ENCODE results near the gene LMF1.
"Not testable (repeated sequence)": the region's sequence is repeated elsewhere in the genome, so short reads cannot be mapped to it uniquely, and the experiment has no call there.

The LMF1 gene

DNA sequence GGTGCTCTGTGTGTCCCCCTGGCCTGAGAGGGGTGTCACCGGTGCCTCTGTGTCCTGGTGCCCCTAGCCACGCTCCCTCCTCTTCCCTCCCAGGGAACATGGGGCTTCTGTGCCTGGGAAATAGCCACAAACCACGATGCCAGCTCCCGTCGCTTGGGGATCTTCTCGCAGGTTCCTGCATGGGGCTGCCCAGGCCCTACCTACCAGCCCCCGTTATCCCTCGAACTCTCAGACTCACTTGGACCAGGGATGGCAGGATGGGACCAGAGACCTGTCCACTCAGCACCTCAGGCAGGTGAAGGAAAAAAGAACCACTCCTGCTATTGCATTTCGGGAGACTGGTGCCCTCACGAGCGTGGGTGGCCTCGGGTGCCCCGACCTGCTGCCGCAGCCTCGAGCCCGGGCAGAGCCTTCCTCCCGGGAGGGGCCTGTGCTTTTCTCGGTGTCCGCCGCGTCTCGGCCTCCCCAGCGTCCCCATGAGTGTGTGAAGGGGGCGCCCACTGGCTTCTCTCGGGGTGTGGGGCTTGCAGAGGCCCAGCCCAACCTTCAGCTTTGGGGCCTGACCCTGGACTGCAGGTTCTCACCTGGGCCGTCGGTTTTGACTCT lies 129.2 kb downstream of the LMF1 start:
- no peak for DNase-seq

DNA sequence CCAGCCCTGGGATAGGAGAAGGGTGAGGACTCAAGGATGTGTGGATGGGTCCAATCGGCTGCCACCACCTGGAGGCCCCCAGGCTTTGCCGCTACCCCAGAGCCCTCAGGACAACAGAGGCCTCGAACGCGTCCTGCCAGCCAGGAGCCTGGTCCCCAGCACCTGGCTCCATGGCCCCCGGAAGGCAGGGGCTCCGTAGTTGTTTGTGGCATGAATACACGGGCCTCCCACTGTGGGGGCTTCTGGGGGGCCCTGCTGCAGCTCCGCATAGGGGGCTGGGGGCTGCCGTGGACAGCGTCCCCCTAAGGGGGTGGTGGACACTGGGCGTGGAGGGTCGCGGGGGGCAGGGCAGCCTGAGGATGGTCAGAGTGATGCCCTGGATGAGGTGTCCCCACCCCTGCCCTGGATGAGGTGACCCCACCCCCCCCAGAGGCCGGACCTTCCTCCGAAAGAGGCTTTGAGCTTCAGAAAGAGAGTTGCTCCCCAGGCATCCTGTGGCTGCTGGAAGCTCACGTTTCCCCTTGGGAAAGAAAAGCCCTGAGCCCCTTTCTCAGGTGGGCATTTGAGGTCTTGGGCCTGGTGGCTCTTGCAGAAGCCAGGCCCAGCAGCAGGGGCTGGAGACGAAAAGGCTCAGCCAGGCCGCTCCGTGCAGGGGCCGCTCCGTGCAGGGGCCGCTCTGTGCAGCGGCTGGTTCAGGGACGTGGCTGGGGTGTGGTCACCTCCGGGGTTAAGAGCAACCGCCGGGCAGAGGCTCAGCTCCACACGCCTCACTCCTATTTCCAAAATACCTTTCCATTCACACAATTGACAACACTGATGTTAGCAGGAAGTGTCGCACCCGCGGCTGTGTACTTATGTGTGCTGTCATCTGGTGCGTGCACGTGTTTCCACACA lies 130.0 kb downstream of the LMF1 start:
- DNase-seq = no peak

DNA sequence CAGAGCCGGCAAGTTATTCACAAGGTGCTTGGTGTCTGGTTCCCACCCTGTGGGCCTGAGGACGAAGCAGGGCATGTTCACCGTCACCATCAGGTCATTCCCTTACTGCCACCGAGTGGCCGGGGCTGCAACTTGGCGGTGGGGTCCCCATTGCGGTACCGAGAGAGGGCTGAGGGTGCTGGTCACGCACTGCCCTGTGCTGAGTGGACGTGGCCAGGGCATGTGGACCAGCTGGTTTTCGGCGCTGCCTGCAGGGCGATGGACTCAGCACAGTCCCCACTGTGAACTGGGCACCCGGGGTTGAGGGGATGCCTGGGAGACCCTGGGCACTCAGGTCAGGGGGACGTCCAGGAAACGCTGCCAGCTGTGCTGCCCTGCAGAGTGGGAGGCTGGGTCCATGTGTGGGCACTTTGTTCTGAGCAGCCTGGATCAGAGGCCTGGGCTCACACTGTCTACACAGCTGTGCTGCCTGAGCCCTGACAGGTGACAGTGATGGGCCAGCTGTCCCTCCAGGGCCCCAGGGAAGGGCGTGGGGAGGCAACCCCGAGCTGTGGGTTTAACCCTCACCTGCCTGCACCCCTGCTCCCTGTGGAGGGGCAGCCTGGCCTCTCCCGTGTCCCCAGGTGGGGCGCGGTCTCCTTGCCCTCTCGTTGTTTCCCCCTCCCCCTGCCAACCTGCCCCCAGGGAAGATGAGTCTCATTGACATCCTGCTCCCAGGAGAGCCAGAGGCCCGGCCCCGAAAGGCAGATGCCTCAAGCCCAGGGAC lies 131.0 kb downstream of the LMF1 start:
- no peak for DNase-seq

DNA sequence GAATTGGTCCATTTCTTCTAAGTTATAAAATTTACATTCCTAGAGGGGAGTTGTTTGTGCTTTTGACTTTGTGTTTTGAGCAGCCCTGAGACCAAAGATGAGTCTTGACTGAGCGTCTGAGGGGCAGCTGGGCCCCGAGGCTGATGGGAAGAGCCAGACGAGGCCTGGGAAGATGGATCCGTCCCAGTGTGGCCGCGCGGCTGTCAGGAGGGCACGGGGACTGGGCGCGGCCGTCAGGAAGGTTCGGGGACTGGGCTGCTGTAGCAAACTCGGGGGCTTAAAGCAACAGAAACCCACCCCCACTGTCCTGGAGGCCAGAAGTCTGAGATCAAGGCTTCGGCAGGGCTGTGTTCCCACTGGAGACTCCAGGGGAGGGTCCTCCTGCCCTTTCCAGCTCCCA lies 132.0 kb downstream of the LMF1 start:
- no peak for DNase-seq

DNA sequence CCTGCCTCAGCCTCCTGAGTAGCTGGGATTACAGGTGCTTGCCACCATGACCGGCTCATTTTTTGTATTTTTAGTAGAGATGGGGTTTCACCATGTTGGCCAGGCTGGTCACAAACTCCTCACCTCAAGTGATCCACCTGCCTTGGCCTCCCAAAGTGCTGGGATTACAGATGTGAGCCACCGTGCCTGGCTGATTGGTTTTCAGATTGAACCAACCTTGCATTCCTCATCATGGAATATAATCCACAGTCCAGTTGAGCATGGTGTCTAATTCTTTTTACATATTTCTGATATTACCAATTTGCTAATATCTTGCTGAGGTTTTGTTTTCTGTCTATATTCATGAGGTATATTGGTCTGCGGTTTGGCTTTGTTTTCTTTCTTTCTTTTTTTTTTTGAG lies 134.0 kb downstream of the LMF1 start:
- not testable (repeated sequence) for DNase-seq

DNA sequence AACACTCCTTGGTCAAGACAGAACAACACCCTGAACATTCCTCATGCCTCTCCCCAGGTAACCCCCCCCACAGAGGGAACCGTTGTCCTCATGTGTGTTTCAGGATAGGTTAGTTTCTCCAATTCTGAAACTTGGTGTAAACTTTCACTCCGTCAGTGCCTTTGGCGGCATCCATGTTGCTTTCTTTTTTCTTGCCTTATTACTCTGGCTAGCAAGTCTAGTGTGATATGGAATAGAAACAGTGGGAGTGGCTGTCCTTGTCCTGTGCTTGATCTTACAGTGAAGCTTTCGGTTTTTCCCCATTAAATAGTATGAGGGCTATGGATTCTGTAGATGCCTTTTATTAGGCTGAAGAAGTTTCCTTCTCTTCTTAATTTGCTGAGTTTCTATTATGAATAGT lies 134.6 kb downstream of the LMF1 start:
- DNase-seq = no peak

DNA sequence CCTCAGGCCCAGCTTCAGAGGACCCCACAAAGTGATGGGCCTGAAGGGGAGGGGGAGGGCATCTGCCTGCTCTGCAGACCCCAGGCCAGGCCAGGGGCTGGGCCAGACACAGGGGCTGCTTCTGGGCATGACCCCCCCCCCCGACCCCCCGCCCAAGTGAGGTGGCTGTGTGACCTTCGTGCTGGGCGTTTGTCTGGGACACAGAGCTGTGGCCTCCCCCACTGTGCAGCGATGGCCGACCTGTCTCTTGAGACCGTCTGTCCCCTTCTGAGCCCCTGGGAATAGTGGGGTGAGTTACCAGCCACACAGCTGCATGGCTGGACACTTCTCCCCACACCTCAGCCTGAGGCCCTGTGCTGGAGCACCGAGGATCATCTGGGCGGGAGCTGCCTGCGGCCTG lies 135.4 kb downstream of the LMF1 start:
- no peak for DNase-seq

DNA sequence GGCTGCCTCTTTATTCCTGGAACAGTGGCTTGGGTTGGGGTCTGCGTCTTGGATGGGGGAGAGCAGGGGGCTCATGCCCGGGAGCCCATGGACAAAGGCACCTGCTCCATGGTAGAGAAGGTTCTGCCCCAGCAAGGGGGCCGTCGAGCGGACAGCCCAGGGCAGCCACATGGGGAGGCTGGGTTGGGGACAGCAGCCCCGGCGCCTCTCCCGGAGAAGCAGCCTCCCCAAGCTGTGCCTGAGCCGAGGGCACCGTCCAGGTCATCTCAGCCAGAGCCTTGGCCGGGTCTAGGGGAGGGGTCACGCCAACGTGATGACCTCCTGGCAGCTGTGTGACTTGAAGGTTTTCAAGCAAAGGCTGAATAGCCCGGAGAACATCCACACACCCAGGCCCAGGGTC lies 137.4 kb downstream of the LMF1 start:
- DNase-seq = no peak

DNA sequence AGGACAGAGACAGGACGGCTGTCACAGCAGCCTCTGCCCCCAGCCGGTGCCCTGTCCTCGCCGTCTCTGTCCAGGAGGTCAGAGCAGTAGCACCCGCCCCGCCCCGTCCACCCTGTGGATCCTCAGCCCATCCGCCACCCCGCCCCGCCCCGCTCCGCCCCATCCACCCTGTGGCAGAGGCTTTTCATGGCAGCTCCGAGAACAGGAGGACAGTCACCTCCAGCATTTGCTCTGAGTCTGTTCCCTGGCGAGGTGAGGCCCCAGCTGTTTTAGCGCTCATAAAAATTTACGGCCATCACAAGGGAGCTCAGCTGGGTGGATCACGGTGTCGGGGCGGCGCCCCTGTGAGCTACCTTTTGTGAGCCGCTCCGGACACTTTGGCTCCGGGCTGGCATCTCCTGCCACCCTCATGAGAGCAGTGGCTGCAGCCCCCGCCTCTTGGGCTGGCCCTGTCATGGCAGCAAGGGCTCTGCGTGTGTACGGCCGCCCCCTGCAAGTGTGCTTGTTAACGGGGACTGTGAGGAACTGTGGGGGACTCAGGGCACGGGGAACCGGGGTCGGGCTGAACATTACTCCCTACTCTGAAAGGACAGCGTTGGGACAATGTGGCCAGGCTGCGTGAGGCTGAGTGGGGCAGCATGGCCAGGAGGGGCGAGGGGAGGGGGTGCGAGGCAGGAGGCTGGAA lies 138.0 kb downstream of the LMF1 start:
- no peak for DNase-seq

DNA sequence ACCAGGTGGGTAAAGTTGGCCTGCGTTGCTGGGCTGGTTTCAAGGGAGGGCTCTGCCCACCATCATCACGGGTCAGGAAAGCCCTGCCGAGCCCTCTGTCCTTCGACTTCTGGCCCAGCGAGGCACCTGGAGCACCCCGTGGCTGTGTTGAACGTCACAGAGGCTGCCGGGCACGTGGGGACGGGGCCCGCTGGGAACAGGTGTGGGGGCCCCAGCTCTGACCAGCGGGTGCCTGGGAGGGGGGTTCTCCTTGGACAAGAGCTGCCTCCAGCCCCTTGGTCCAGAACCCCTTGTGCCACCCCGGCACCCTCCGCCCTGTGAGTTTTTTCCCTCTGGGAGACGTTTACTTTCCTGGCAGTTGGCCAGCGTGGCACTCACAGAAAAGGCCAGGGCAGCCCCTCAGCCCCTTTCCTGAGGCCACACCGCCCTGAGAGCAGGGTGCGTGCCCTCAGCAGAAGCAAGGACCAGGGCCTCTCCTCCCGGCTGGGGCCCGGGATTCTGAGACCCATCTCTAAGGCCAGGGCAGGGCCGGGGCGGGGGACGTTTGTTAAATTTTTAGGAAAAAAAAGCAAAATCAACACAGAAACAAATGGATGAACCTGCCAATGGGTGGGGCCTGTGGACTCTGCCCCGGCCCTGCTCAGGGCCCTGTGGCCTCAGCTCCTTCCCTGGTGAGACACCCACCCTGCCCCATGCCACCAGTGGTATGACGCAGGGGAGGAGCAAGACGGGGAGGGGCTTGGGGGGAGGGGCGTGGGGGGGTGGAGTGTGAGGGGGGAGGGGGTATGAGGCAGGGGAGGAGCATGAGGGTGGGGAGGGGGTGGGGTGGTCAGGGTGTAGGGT lies 139.0 kb downstream of the LMF1 start:
- no peak for DNase-seq

DNA sequence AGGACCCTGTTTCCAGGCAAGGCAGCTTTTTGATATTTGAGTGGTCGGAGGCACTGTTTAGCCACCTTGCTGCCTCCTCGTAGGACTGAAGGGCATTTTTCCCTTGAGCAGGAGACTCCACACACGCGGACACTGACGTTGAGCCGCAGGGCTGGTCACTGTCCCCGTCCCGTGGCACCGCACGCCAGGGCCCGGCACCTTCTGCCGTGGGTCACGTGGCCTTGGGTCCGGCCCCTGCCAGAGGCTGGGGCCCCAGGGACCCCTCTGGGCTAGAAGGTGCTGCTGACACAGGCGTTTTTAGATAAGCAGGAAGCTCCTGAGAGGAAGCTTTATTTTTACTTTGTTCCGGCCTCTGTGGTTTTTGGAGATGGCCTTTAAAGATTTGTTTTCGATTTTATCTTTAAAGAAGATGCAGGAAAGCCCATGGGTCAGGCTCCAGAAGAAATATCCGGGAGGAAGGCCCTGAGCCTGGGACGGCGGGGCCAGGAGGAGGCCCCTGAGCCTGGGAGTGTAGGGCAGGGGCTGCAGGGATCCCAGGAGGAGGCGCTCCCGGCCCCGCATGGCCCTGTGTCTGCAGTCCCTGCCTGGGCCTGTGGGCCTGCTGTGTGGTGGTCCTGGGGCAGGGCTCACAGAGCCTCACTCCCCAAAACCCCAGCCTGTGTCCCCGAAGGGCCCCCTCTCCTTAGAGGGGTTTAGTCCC lies 139.8 kb downstream of the LMF1 start:
- no peak for DNase-seq

DNA sequence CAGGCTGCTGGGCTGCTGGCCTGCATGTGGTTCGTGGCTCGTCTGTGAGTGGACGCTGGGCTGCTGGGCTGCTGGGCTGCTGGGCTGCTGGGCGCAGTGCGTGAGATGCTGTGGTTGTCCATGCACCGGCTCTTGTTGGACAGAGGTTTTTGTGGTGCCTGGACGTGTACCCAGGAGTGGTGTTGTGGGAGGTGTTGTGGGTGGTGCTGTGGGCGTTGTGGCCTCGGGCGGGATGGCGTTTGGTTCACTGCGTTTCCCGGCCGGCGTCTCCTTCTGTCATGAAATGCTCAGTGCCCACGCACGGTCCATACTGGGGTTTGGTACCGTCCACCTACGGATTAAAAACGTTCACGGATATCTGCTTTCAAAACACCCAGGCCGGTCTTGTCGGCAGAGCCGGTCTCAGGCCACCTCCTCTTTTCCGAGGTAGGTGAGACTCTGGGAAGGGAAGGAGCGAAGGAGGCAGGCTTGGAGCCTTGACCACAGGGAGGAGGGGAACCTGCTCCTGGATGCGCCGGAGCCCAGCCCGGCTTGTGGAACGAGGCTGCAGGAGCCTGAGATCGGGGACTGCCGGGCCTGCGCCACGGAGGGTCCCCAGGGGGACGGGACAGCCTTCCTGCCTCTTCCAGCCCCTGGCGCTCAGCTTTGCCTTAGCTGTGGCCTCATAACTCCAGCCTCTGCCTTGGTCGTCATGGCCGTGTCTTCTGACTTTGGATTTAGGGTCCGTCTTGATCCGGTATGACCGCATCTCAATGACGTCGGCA lies 140.5 kb downstream of the LMF1 start:
- no peak for DNase-seq

DNA sequence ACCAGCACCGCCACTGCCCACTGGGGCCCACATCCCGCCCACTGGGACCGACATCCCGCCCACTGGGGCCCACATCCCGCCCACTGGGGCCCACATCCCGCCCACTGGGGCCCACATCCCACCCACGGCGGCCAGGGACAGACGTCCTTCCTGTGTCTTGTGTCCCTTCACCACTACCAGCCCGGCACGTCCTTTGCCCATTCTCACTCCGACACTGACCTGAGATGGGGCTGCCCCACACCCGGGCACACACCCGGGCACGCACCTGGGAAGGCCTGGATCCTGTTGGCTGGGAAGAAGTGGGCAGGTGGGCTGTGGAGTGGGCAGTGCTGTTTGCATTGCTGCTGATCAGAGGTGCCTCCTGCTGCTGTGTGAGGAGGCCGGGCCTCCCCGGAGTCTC lies 141.9 kb downstream of the LMF1 start:
- no peak for DNase-seq

DNA sequence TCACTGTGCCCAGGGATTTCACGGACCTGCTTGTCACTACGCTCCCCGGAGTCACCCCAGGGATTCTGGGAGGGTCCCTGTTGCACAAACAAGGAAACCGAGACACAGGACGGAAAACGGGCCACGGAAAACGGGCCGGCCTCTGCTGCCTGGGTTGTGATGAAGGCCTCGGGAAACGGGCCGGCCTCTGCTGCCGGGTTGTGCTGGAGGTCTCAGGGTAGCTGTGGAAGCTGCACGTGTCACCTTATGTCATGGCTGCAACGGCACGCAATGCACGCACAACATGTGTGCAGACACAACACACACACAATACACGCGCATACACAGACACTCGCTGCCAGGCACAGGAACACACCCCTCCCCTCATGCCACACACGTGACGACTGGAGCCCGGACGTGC lies 143.3 kb downstream of the LMF1 start:
- no peak for DNase-seq

DNA sequence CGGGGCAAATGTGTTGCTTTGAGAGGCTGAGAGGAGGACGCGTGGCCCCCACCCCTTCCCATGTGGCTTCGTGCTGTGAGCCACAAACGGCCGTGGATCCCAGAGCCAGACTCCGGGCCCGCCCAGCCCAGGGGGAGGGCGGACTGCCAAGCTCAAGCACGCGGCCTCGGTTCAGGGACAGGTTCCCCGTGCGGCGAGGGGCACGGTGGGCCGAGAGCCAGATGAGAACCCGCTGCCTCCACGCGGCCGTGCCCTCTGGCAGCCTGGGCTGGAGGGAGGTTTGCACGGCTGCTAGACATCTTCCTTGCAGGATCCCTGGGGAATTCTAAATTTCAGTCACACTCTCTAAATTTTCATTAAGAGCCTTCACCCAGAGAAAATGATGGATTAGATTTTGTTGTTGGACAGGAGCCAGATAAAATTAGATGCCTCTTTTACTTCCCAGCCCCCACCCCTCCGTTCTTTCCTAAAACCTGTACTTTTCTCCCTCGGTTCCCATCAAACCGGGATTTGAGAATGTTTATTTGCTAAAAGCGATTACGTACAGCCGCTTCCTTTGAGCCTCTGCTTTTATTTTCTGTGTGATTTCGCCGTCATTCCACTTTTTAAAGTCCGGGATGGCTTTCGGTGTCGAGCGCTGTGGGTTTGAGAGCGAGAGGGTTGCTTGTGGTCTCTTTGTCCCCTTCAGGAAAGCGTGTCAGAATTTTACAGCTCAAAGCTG lies 145.3 kb downstream of the LMF1 start:
- no peak for DNase-seq

DNA sequence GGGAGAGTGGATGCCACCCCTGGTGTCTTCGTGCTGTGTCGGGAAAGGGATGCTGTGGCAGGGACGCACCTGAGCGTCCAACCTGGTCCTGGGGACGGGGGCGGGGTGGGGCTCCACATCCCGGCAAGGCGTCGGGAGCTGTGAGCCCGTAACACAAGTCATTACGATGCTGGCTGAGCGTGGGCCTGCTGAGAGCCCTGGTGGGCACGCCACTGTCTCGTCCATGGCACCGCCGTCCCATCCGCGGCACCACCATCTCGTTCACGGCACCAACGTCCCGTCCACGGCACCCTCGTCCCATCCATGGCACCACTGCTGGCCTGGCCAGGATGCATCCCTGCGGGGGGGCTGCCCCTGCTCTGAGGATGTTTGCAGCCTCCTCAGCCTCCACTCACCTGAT lies 146.2 kb downstream of the LMF1 start:
- no peak for DNase-seq

DNA sequence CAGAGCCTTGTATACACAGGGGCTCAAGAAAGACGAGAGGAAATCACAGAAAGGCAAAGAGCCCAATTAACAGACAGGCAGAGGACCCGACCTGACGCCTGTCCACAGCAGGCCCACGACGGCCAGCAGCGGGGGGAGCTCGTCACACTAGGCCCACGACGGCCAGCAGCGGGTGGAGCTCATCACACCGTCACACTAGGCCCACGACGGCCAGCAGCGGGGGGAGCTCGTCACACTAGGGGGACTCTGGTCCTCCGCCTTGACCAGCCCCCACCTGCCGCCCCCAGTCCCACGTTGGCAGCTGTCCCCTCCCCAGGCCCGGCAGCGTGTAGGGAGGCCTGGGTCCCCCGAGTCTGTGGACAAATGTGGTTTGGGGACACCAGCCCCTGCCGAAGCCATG lies 146.6 kb downstream of the LMF1 start:
- DNase-seq = no peak

DNA sequence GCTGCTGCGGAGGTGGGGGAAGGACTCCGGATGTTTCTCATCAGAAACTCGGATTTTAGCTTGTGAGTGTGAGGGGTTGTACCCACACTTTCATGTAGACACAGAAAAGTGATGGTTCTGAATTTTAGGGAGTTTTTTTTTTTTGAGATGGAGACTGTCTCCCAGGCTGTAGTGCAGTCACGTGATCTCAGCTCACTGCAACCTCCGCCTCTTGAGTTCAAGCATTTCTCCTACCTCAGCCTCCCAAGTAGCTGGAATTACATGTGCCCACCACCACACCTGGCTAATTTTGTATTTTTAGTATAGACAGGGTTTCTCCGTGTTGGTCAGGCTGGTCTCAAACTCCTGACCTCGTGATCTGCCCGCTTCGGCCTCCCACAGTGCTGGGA lies 147.9 kb downstream of the LMF1 start:
- DNase-seq = no peak

DNA sequence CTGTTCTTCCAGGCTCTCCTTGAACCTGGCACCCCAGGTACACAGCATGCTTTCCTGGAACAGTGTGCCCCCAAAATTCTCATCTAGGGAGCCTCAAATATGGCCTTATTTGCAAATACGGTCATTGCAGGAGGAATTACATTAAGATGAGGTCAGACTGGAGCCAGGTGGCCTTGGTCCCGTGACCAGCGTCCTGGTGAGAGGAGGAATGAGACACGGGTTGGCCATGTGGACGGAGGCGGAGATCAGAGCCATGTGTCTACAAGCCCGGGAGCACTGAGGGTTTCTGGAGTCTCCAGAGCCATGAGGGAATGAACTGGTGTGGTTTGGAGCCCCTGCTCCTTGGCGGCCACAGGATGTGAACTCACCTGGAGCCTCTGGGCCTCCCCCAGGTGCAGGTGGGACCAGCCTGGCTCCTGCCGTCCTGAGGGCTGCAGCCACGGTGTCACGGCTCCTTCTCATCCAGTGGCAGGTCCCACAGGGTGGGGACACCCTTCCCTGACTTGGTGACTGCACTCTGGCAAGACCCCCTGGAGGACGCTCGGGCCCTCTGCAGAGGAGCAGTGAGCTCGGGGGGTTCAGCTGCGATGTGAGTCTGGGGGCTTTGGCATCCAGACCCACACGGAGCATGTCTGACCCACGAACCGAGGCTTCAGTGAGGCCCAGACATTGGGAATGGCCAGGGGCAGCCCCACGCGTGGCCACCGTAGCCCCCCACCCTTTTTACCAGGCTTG lies 148.4 kb downstream of the LMF1 start:
- DNase-seq = no peak

DNA sequence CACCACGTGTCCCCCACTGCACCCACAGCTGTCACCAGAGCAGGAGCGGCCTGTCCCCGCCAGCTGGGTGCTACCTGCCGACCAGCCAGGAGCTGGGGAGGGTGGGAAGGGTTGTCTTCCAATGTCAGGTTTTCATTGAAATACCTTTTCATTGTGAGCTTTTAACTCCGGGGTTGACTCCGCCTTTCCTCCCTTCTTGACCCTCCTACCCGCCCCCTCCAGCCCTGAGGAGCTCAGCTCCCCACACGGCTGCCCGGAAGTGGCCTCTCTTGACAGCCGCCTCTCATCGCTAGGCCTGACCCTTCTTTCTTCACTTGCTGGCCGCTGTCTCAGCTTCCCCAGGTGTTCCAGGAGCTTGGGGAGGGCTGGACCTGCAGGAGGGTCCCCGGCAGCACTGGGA lies 149.0 kb downstream of the LMF1 start:
- DNase-seq = no peak
